Measurements from ENCODE around the gene SRSF2. TPM values are rescaled to one million over a fixed set of nuclear protein-coding genes. Genes with fewer than 3 reads are reported as not detected.
"Not testable (repeated sequence)": the region's sequence is repeated elsewhere in the genome, so short reads cannot be mapped to it uniquely, and the experiment has no call there.

SRSF2 gene
- total and polyA plus RNA-seq, 4 experiments from 2014 or later: 67.6 to 330 (median 219) TPM

DNA sequence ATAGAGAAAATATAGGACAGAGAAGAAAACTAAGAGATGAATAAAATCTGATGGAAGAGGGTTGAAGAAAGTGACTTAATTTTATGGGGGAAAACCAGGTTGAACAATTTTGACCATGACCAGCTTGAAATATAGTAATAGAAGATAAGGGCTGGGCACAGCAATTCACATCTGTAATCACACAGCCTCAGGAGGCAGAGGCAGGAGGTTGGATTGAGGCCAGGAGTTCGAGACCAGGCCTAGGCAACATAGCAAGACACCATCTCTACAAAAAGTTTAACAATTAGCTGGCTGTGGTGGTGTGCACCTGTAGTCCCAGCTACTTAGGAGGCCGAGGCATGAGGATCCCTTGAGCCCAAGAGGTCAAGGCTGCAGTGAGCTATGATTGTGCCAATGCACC, 35.1 kb downstream of the SRSF2 start:
- ChIA-PET CTCF (ENCODE audit: partially characterized antibody) (interaction anchor here (2.2 kb wide), 1 partner anchor 12 kb away, joined by 7 read pairs; no protein-coding TSS in a partner anchor), POLR2A (ENCODE audit: partially characterized antibody) (no interaction called here)
- H3K27me3 Mint-ChIP-seq: no peaks in the 10 kb centered on the region
- H3K4me3 ChIP-seq (ENCODE audit: low read length in 2 of 2): no peak overlapping the region
- H3K4me1 ChIP-seq (ENCODE audit: insufficient read depth, low read length): no peaks in the 10 kb centered on the region
- H3K9me3 ChIP-seq (ENCODE audit: control insufficient read depth in 1 of 2, low read length in 2 of 2): no peaks in the 10 kb centered on the region
- peaks cover 0 to 22% (median 0%) of the 10 kb centered on the region in 4 donors for H3K4me1 Mint-ChIP-seq
- H3K36me3 ChIP-seq (ENCODE audit: insufficient read depth, low read length): no peaks in the 10 kb centered on the region
- no peak overlapping the region for H3K27ac Mint-ChIP-seq
- H3K36me3 Mint-ChIP-seq: no peaks in the 10 kb centered on the region
- H3K27ac ChIP-seq (ENCODE audit: low read depth, low read length): no peak overlapping the region
- DNase-seq: no peak
- intact Hi-C loops (cut with micrococcal nuclease): no loop called here
- no peak overlapping the region for H3K4me3 Mint-ChIP-seq
- no peaks in the 10 kb centered on the region for H3K27me3 ChIP-seq (ENCODE audit: insufficient read depth, low read length)
- no peaks in the 10 kb centered on the region for H3K9me3 Mint-ChIP-seq

DNA sequence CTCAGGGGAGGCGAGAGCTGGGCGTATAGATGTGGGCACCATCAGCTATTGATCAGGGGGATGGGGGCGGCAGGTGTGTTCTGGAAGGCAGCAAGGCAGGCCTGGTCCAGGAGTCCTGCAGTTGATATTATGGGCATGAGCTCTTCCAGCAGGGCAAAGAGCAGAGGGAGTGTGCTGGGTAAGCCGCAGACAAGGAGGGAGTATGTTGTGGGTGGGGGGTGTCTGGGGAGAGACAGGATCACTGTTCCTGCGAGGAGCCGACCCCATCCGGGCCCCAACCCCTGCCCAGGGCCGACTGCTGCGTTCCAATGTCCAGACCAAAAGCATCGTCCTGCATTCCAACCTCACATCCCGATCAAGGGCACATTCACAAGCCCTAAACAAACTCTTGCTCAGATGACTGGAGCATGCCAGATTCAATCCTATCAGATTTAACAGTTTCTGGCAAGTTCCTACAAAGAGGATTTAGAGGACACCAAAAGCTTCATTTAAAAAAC, 35.6 kb downstream of the SRSF2 start:
- no peaks in the 10 kb centered on the region for H3K27me3 Mint-ChIP-seq
- intact Hi-C loops (cut with micrococcal nuclease): no loop called here

DNA sequence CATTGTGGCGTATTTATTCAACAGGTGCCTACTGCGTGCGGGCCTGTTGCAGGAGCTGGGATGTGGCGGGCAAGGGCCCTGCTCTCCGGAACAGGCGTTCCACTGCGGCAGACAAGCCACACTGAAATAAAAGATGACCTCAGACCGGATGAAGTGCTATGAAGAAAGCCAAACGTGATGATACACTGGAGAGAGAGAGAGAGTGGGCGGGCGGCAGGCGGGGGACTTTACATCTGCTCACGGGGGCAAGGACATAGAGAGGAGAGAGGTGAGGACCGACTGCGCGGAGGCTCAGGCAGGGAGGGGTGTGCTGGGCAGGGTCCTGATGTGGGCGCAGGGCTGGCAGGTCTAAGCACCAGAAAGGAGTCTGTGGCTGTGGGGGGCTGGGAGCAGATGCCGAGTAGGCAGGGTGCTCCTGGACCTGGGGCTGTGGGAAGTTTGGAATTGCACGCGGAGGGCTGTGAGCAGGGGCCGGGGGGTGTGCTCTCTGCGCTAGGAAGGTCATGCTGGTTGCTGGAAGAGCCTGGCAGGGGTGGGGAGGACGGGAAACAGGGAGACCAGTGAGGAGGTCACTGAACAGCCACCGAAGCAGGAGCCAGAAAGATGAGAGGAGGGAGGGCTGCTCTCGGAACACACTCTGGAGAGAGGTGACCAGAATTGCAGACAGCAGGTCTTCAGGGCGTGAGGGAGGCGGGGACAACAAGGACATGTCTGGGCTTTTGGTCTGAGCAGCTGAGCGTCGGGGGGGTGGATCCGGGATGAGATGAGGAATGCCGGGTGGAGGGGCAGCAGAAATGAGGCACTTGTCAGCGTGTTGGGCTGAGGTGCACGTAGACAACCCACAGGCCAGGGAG, 36.3 kb downstream of the SRSF2 start:
- H3K27ac Mint-ChIP-seq: peak overlapping the region in 2 of 7 donors; percentile 70 to 72
- peaks cover 0 to 28% (median 1%) of the 10 kb centered on the region in 4 donors for H3K4me1 Mint-ChIP-seq
- DNase-seq: no peak
- intact Hi-C loops (cut with micrococcal nuclease): no loop called here
- H3K27me3 Mint-ChIP-seq: no peaks in the 10 kb centered on the region
- H3K9me3 Mint-ChIP-seq: peaks cover 0 to 2% (median 0%) of the 10 kb centered on the region in 8 donors
- H3K4me3 ChIP-seq (ENCODE audit: low read length in 2 of 2): no peak overlapping the region
- POLR2A ChIA-PET (ENCODE audit: partially characterized antibody): no interaction called here
- H3K27ac ChIP-seq (ENCODE audit: low read depth, low read length): no peak overlapping the region
- H3K36me3 ChIP-seq (ENCODE audit: insufficient read depth, low read length): no peaks in the 10 kb centered on the region
- H3K9me3 ChIP-seq (ENCODE audit: control insufficient read depth in 1 of 2, low read length in 2 of 2): no peaks in the 10 kb centered on the region
- H3K4me1 ChIP-seq (ENCODE audit: insufficient read depth, low read length): peaks cover 5% of the 10 kb centered on the region
- no peaks in the 10 kb centered on the region for H3K27me3 ChIP-seq (ENCODE audit: insufficient read depth, low read length)
- H3K4me3 Mint-ChIP-seq: peak overlapping the region in 2 of 8 donors; percentile 0 to 38
- H3K36me3 Mint-ChIP-seq: no peaks in the 10 kb centered on the region
- CTCF ChIA-PET (ENCODE audit: partially characterized antibody): interaction anchor here (2.2 kb wide), 1 partner anchor 13 kb away, joined by 7 read pairs; no protein-coding TSS in a partner anchor

More for the DNA sequence above, 35.6 kb downstream of the SRSF2 start:
- Histone ChIP-seq H3K9me3 (ENCODE audit: control insufficient read depth in 1 of 2, low read length in 2 of 2) (no peaks in the 10 kb centered on the region), H3K27ac (ENCODE audit: low read depth, low read length) (no peak overlapping the region), H3K4me3 (ENCODE audit: low read length in 2 of 2) (no peak overlapping the region), H3K36me3 (ENCODE audit: insufficient read depth, low read length) (no peaks in the 10 kb centered on the region), H3K4me1 (ENCODE audit: insufficient read depth, low read length) (peaks cover 5% of the 10 kb centered on the region), H3K27me3 (ENCODE audit: insufficient read depth, low read length) (no peaks in the 10 kb centered on the region)
- peaks cover 0 to 2% (median 0%) of the 10 kb centered on the region in 8 donors for H3K9me3 Mint-ChIP-seq
- H3K36me3 Mint-ChIP-seq: no peaks in the 10 kb centered on the region
- no peak overlapping the region for H3K4me3 Mint-ChIP-seq
- peaks cover 0 to 23% (median under 1%) of the 10 kb centered on the region in 4 donors for H3K4me1 Mint-ChIP-seq
- POLR2A ChIA-PET (ENCODE audit: partially characterized antibody): no interaction called here
- CTCF ChIA-PET (ENCODE audit: partially characterized antibody): interaction anchor here (2.2 kb wide), 1 partner anchor 12 kb away, joined by 7 read pairs; no protein-coding TSS in a partner anchor
- DNase-seq: no peak
- peak overlapping the region in 1 of 7 donors; percentile 48 for H3K27ac Mint-ChIP-seq

DNA sequence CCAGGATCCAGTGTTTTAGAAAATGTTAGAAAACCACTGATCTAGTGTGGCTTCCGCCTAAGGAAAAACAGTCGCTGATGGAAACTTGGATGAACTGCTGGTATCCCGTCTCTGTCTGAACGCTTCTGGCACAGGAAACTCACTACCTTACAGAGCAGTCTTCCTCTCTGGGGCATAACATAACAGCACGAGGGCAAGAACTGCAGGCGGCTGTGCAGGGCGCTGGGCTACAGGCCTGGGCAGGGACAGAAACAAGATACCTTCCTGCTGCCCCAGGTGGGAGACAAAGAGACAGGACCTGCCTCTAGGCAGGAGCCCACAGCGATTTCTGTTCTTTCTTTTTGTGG, 36.9 kb downstream of the SRSF2 start:
- no peaks in the 10 kb centered on the region for H3K36me3 Mint-ChIP-seq
- CTCF ChIA-PET (ENCODE audit: partially characterized antibody): interaction anchor here (2.2 kb wide), 1 partner anchor 13 kb away, joined by 7 read pairs; no protein-coding TSS in a partner anchor
- peaks cover 0 to 34% (median 2%) of the 10 kb centered on the region in 4 donors for H3K4me1 Mint-ChIP-seq
- Histone ChIP-seq H3K27me3 (ENCODE audit: insufficient read depth, low read length) (no peaks in the 10 kb centered on the region), H3K4me1 (ENCODE audit: insufficient read depth, low read length) (peaks cover 5% of the 10 kb centered on the region), H3K27ac (ENCODE audit: low read depth, low read length) (no peak overlapping the region), H3K36me3 (ENCODE audit: insufficient read depth, low read length) (no peaks in the 10 kb centered on the region), H3K4me3 (ENCODE audit: low read length in 2 of 2) (no peak overlapping the region), H3K9me3 (ENCODE audit: control insufficient read depth in 1 of 2, low read length in 2 of 2) (no peaks in the 10 kb centered on the region)
- H3K27me3 Mint-ChIP-seq: no peaks in the 10 kb centered on the region
- intact Hi-C loops (cut with micrococcal nuclease): no loop called here
- DNase-seq: no peak
- peak overlapping the region in 1 of 8 donors; percentile 0 for H3K4me3 Mint-ChIP-seq
- H3K27ac Mint-ChIP-seq: peak overlapping the region in 1 of 7 donors; percentile 70
- H3K9me3 Mint-ChIP-seq: peaks cover 0 to 2% (median 0%) of the 10 kb centered on the region in 8 donors
- POLR2A ChIA-PET (ENCODE audit: partially characterized antibody): no interaction called here

DNA sequence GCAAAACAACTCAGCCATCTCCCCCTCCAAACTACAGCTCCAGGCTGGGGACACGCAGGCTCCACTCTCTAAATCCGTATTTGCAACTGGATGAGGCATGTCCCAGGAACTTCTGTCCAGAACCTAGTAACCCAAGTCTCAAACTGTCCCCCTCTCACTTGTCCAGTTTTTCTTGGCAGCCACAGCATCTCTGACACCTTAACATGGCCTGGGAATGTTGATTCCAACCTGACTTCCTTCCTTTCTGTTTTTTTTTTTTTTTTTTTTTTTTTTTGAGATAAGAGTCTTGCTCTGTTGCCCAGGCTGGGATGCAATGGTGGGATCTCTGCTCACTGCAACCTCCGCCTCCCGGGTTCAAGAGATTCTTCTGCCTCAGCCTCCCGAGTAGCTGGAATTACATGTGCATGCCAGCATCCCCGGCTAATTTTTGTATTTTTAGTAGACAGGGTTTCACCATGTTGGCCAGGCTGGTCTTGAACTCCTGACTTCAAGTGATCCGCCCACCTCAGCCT, 38.6 kb downstream of the SRSF2 start:
- H3K27ac ChIP-seq (ENCODE audit: low read depth, low read length); H3K4me3 ChIP-seq (ENCODE audit: low read length in 2 of 2); H3K36me3 Mint-ChIP-seq; H3K27me3 ChIP-seq (ENCODE audit: insufficient read depth, low read length); H3K9me3 ChIP-seq (ENCODE audit: control insufficient read depth in 1 of 2, low read length in 2 of 2); POLR2A ChIA-PET (ENCODE audit: partially characterized antibody); H3K27me3 Mint-ChIP-seq; H3K4me3 Mint-ChIP-seq; H3K9me3 Mint-ChIP-seq; H3K4me1 ChIP-seq (ENCODE audit: insufficient read depth, low read length); H3K36me3 ChIP-seq (ENCODE audit: insufficient read depth, low read length); intact Hi-C loops (cut with micrococcal nuclease); DNase-seq: not testable (repeated sequence)
- Mint-ChIP-seq H3K27ac (peak overlapping the region in 1 of 7 donors; percentile 36), H3K4me1 (peaks cover 0 to 38% (median 5%) of the 10 kb centered on the region in 4 donors)
- CTCF ChIA-PET (ENCODE audit: partially characterized antibody): interaction anchor here (2.5 kb wide), 1 partner anchor 17 kb away, joined by 8 read pairs; no protein-coding TSS in a partner anchor

DNA sequence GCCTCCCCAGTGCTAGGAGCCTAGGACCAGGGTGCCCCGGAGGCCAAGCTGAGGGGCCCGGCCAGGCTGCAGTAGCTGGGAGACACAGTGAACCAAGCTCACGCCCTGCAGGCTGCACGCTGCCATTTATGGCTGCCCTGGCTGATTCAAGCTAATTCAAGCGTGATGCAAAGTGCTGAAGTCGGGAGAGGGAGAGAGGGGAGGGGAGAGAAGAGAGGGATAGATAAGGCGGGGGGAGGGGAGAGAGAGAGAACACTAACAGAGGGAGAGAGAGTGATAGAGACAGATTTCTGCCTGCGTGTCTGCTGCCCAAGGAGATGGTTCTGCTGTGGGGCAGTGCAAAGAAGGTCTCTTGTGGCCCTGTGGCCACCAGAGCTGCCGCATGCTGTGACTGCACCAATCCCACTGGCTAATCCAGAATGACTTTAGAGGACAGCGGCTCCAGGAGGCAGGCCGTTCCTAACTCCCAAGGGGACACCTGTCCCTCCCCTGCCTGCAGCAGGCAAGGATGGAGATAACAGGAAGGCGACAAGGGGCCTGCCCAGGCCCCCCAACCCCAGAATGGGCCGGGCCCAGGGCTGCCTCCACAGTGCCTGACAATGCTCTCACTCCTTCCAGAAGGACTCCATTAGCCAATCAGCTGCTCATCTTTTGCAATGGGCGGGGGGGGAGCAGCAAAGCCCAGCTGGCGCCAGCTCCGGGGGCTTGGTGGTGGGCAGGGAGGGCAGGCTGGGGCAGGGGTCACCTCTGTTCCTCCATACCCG, 39.2 kb downstream of the SRSF2 start:
- H3K27me3 Mint-ChIP-seq: no peaks in the 10 kb centered on the region
- Histone ChIP-seq H3K4me1 (ENCODE audit: insufficient read depth, low read length) (peaks cover 5% of the 10 kb centered on the region), H3K9me3 (ENCODE audit: control insufficient read depth in 1 of 2, low read length in 2 of 2) (no peaks in the 10 kb centered on the region), H3K4me3 (ENCODE audit: low read length in 2 of 2) (no peak overlapping the region), H3K36me3 (ENCODE audit: insufficient read depth, low read length) (no peaks in the 10 kb centered on the region), H3K27ac (ENCODE audit: low read depth, low read length) (no peak overlapping the region), H3K27me3 (ENCODE audit: insufficient read depth, low read length) (no peaks in the 10 kb centered on the region)
- no peak overlapping the region for H3K4me3 Mint-ChIP-seq
- ChIA-PET CTCF (ENCODE audit: partially characterized antibody) (interaction anchor here (2.5 kb wide), 1 partner anchor 16 kb away, joined by 8 read pairs; no protein-coding TSS in a partner anchor), POLR2A (ENCODE audit: partially characterized antibody) (no interaction called here)
- H3K9me3 Mint-ChIP-seq: peaks cover 0 to 2% (median 0%) of the 10 kb centered on the region in 8 donors
- DNase-seq: no peak
- peaks cover 0 to 38% (median 5%) of the 10 kb centered on the region in 4 donors for H3K4me1 Mint-ChIP-seq
- H3K36me3 Mint-ChIP-seq: no peaks in the 10 kb centered on the region
- intact Hi-C loops (cut with micrococcal nuclease): no loop called here
- no peak overlapping the region for H3K27ac Mint-ChIP-seq
